H9 (cell line): Measurements from ENCODE around the gene TRUB2. TPM values are rescaled to one million over a fixed set of nuclear protein-coding genes. Genes with fewer than 3 reads are reported as not detected.

Experiments used
- DNase-seq: peaks from one replicate; pipeline ENCODE4 v3.0.0-alpha.2; 2017
- H2AFZ ChIP-seq: one replicate; pipeline ENCODE4 v1.6.1; 2013; ENCODE audit warnings: mild to moderate bottlenecking, low read length, control low read depth, moderate library complexity
- H2AK5ac ChIP-seq: 2 replicates; pipeline ENCODE4 v1.6.1; 2013; ENCODE audit warnings: low read length, control low read depth, mixed read lengths; ENCODE audit not compliant: insufficient read length
- H2BK120ac ChIP-seq: one replicate; pipeline ENCODE4 v1.6.1; 2013; ENCODE audit warnings: low read depth, mild to moderate bottlenecking, low read length, control low read depth, inconsistent platforms; ENCODE audit not compliant: poor library complexity, severe bottlenecking
- H2BK12ac ChIP-seq: 2 replicates; pipeline ENCODE4 v1.6.1; 2013; ENCODE audit warnings: low read length, control low read depth, mixed read lengths, low read depth; ENCODE audit not compliant: insufficient read length
- H2BK15ac ChIP-seq: 2 replicates; pipeline ENCODE4 v1.6.1; 2013; ENCODE audit warnings: low read depth, low read length, control low read depth
- H2BK20ac ChIP-seq: one replicate; pipeline ENCODE4 v1.6.1; 2013; ENCODE audit warnings: low read depth, mild to moderate bottlenecking, low read length, control low read depth, inconsistent platforms; ENCODE audit not compliant: poor library complexity, severe bottlenecking
- H2BK5ac ChIP-seq: 2 replicates; pipeline ENCODE4 v1.6.1; 2013; ENCODE audit warnings: low read length, control low read depth, mixed read lengths; ENCODE audit not compliant: insufficient read length
- H3K14ac ChIP-seq: 2 replicates; pipeline ENCODE4 v1.6.1; 2013; ENCODE audit warnings: low read length, control low read depth; ENCODE audit not compliant: insufficient read depth
- H3K18ac ChIP-seq: 2 replicates; pipeline ENCODE4 v1.6.1; 2013; ENCODE audit warnings: low read depth, mild to moderate bottlenecking, mixed read lengths, low read length, control low read depth; ENCODE audit not compliant: insufficient read length
- H3K23ac ChIP-seq: 2 replicates; pipeline ENCODE4 v1.6.1; 2013; ENCODE audit warnings: low read length, control low read depth, mixed read lengths, low read depth; ENCODE audit not compliant: insufficient read length
- H3K23me2 ChIP-seq: 2 replicates; pipeline ENCODE4 v1.6.1; 2013; ENCODE audit warnings: low read depth, mild to moderate bottlenecking, mixed read lengths, low read length, control low read depth; ENCODE audit not compliant: insufficient read length, poor library complexity, severe bottlenecking
- H3K27ac ChIP-seq: 2 replicates; pipeline ENCODE4 v1.5.1; 2013; ENCODE audit warnings: low read length, control low read depth, mixed read lengths, low read depth; ENCODE audit not compliant: insufficient read length
- H3K27me3 ChIP-seq: 2 replicates; pipeline ENCODE4 v1.6.1; 2013; ENCODE audit warnings: low read length, control low read depth, inconsistent platforms; ENCODE audit not compliant: insufficient read depth
- H3K4ac ChIP-seq: 2 replicates; pipeline ENCODE4 v1.6.1; 2013; ENCODE audit warnings: low read depth, mild to moderate bottlenecking, control low read depth, inconsistent platforms, low read length, moderate library complexity
- H3K4me1 ChIP-seq: 2 replicates; pipeline ENCODE4 v1.6.1; 2013; ENCODE audit warnings: low read length, control low read depth, inconsistent platforms; ENCODE audit not compliant: insufficient read depth
- H3K4me2 ChIP-seq: 2 replicates; pipeline ENCODE4 v1.6.1; 2013; ENCODE audit warnings: low read length, control low read depth, mixed read lengths; ENCODE audit not compliant: insufficient read length, insufficient read depth
- H3K56ac ChIP-seq: 2 replicates; pipeline ENCODE4 v1.6.1; 2013; ENCODE audit warnings: low read depth, mild to moderate bottlenecking, mixed read lengths, low read length, control low read depth; ENCODE audit not compliant: insufficient read length
- H3K79me1 ChIP-seq: 2 replicates; pipeline ENCODE4 v1.6.1; 2013; ENCODE audit warnings: low read depth, mild to moderate bottlenecking, moderate library complexity, low read length, control low read depth, inconsistent platforms; ENCODE audit not compliant: insufficient read depth, poor library complexity, severe bottlenecking
- H3K79me2 ChIP-seq: 2 replicates; pipeline ENCODE4 v1.6.1; 2013; ENCODE audit warnings: low read length, control low read depth, inconsistent platforms; ENCODE audit not compliant: insufficient read depth
- H3K9ac ChIP-seq: 2 replicates; pipeline ENCODE4 v1.6.1; 2013; ENCODE audit warnings: low read length, control low read depth, mixed read lengths; ENCODE audit not compliant: insufficient read length; ENCODE audit errors: extremely low read depth
- H3K9me3 ChIP-seq: one replicate; pipeline ENCODE4 v1.6.1; 2013; ENCODE audit warnings: low read depth, low read length, inconsistent platforms; ENCODE audit not compliant: control insufficient read depth
- H3T11ph ChIP-seq: one replicate; pipeline ENCODE4 v1.6.1; 2013; ENCODE audit warnings: mild to moderate bottlenecking, low read length, control low read depth, inconsistent platforms
- H4K20me1 ChIP-seq: one replicate; pipeline ENCODE4 v1.6.1; 2013; ENCODE audit not compliant: control insufficient read depth, insufficient read length, insufficient read depth
- H4K5ac ChIP-seq: 2 replicates; pipeline ENCODE4 v1.6.1; 2013; ENCODE audit warnings: low read depth, mild to moderate bottlenecking, mixed read lengths, low read length, control low read depth; ENCODE audit not compliant: insufficient read length
- H4K8ac ChIP-seq: replicated peaks from 2 replicates; pipeline ENCODE4 v1.6.1; 2013; ENCODE audit warnings: low read length, control low read depth, mixed read lengths, low read depth; ENCODE audit not compliant: insufficient read length
- H4K91ac ChIP-seq: 2 replicates; pipeline ENCODE4 v1.6.1; 2013; ENCODE audit warnings: low read depth, mild to moderate bottlenecking, moderate library complexity, mixed read lengths, low read length, control low read depth; ENCODE audit not compliant: insufficient read length
- H3K27ac Mint-ChIP-seq, 3 experiments: 2 replicates in 2 of 3; 3 replicates in 1 of 3; pipeline ENCODE4 v1.8.0; 2020 to 2021; ENCODE audit warnings: mixed read lengths in 3 of 3, mild to moderate bottlenecking in 1 of 3, moderate library complexity in 1 of 3
- H3K27me3 Mint-ChIP-seq: 2 replicates; pipeline ENCODE4 v1.8.0; 2021; ENCODE audit warnings: low read depth, mild to moderate bottlenecking, moderate library complexity, mixed read lengths
- H3K36me3 Mint-ChIP-seq, 3 experiments: 2 replicates in 2 of 3; 3 replicates in 1 of 3; pipeline ENCODE4 v1.8.0; 2020 to 2021; ENCODE audit warnings: low read depth in 3 of 3, mixed read lengths in 3 of 3; ENCODE audit not compliant: insufficient read depth in 1 of 3
- H3K4me1 Mint-ChIP-seq, 2 experiments: 2 replicates each; pipeline ENCODE4 v1.8.0; 2020; ENCODE audit warnings: mixed read lengths in 2 of 2
- H3K4me3 Mint-ChIP-seq, 2 experiments: 2 replicates in 1 of 2; 3 replicates in 1 of 2; pipeline ENCODE4 v1.8.0; 2020 to 2021; ENCODE audit warnings: mild to moderate bottlenecking in 2 of 2, mixed read lengths in 2 of 2, moderate library complexity in 1 of 2
- H3K9me3 Mint-ChIP-seq, 2 experiments: 2 replicates in 1 of 2; 3 replicates in 1 of 2; pipeline ENCODE4 v1.8.0; 2020; ENCODE audit warnings: mild to moderate bottlenecking in 2 of 2, mixed read lengths in 2 of 2, moderate library complexity in 1 of 2
- CTCF ChIP-seq: fragments of 200-600 bp; sonication (generic); conservative IDR thresholded peaks from 3 replicates; pipeline ENCODE4 v1.8.0; 2021; ENCODE audit warnings: antibody characterized with exemption, mild to moderate bottlenecking
- WGBS: extraction: QIAGEN DNeasy Blood & Tissue Kit; methylation state at CpG from one replicate; pipeline ENCODE4 v1.1.7; 2013; ENCODE audit warnings: missing lambda C conversion rate, low lambda C conversion rate, mixed read lengths; ENCODE audit not compliant: insufficient read length; ENCODE audit errors: extremely low coverage; 5-methylcytosine and 5-hydroxymethylcytosine counted together
- total RNA-seq: library from RNA; stranded (reverse); gene quantifications from 2 replicates; pipeline ENCODE4 v1.2.1, GENCODE V29; 2021

The TRUB2 gene
- total RNA-seq, 1 experiment from 2014 or later = 38.3 TPM

DNA sequence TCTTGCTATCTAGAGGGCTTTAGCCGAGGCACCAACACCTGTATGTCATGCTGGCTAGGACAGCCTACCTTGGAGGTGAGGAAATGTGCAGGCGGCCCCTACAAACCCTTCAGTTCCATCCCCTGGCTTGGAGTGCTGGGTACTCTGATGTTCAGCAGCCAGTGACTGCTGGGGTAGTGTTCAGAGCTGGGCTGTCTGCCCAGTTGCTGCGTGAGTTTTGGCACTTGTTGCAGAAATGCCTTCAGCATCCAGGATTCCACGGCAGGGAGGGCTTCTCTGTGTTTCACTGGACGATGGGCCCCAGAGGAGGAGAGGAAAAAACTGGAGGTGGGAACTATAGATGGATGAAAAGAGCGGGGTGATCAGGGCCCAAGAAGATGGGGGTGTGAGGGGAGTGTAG is 35.8 kb downstream of the TRUB2 start:
- Mint-ChIP-seq H3K4me1 (no peaks in the 10 kb centered on the region), H3K27ac (no peak overlapping the region), H3K9me3 (no peaks in the 10 kb centered on the region), H3K4me3 (no peak overlapping the region), H3K27me3 (no peaks in the 10 kb centered on the region; the same call in 1 of the 2 replicates), H3K36me3 (peaks cover 6 to 20% (median 12%) of the 10 kb centered on the region in 3 experiments; a peak in 6 of 7 replicates)
- H2BK120ac ChIP-seq = no peak overlapping the region
- 0 out of 2 replicates have a peak, but pooled peaks cover 1% of the 10 kb centered on the region for H3K79me2 ChIP-seq
- H3K9me3 ChIP-seq = no peaks in the 10 kb centered on the region
- no peaks in the 10 kb centered on the region for H3K79me1 ChIP-seq
- H4K8ac ChIP-seq = no peak overlapping the region
- no peaks in the 10 kb centered on the region for H3K27me3 ChIP-seq
- H2BK12ac ChIP-seq = no peak overlapping the region
- no peak for DNase-seq
- no peak overlapping the region for H3K9ac ChIP-seq
- no peak overlapping the region for H3K4ac ChIP-seq
- H3K56ac ChIP-seq = no peak overlapping the region
- no peak overlapping the region for H3T11ph ChIP-seq
- no peak overlapping the region for H3K27ac ChIP-seq
- TF ChIP-seq CTCF = no peak
- H3K4me2 ChIP-seq = no peak overlapping the region
- no peak overlapping the region for H4K91ac ChIP-seq
- no peaks in the 10 kb centered on the region for H3K23me2 ChIP-seq
- no peak overlapping the region for H2AFZ ChIP-seq
- no peak overlapping the region for H4K5ac ChIP-seq
- H2BK5ac ChIP-seq = no peak overlapping the region
- H4K20me1 ChIP-seq = no peaks in the 10 kb centered on the region
- H3K14ac ChIP-seq = no peak overlapping the region
- no peak overlapping the region for H2AK5ac ChIP-seq
- H2BK15ac ChIP-seq = no peak overlapping the region
- H3K4me1 ChIP-seq = no peaks in the 10 kb centered on the region
- no peak overlapping the region for H2BK20ac ChIP-seq
- no peak overlapping the region for H3K18ac ChIP-seq
- no CpG with 5 or more reads among the region's 6 CpGs for WGBS
- H3K23ac ChIP-seq = no peak overlapping the region
